Vagina (tissue), 2 donors: ENCODE results near the gene KRTAP5-5.

ENCODE experiments used
- POLR2A ChIP-seq, 2 donors: fragments of 450-650 bp; IDR thresholded peaks; one replicate each; pipeline ENCODE4 v1.6.1; 2017; ENCODE audit warnings: antibody characterized with exemption in 2 of 2, mild to moderate bottlenecking in 2 of 2, moderate library complexity in 2 of 2
- POLR2AphosphoS5 ChIP-seq, 2 donors: sonication (generic); formaldehyde crosslinking; IDR thresholded peaks; one replicate each; pipeline ENCODE4 v1.9.0; 2017; ENCODE audit warnings: antibody characterized with exemption in 2 of 2, mild to moderate bottlenecking in 2 of 2, low read depth in 1 of 2; ENCODE audit not compliant: insufficient read depth in 1 of 2
- TF ChIP-seq, protein P1 (sequence below), 3 experiments: fragments of 450-650 bp in 2 of 3; fragments of 200-600 bp in 1 of 3; sonication (generic) in 1 of 3; IDR thresholded peaks; one replicate each; pipeline ENCODE4 v1.5.1; 2017 to 2019; ENCODE audit warnings: antibody characterized with exemption in 3 of 3, mild to moderate bottlenecking in 2 of 3, moderate library complexity in 2 of 3

DNA sequence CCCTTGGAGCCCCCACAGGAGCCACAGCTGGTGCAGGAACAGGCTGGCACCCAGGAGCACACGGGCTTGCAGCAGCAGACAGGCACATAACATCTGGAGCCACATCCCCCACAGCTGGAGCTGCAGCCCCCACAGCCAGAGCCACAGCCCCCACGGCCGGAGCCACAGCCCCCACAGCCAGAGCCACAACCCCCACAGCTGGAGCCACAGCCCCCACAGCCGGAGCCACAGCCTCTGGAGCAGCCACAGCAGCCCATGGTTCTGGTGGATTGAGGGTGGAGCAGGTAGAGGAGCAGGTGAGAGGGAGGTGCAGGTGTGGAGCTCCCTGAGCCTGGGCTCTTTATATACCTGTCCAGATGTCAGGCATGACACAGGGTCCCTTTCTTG is 31.6 kb upstream of the KRTAP5-5 start, which contains the start of gene KRTAP5-2:
- TF ChIP-seq, protein P1, sequence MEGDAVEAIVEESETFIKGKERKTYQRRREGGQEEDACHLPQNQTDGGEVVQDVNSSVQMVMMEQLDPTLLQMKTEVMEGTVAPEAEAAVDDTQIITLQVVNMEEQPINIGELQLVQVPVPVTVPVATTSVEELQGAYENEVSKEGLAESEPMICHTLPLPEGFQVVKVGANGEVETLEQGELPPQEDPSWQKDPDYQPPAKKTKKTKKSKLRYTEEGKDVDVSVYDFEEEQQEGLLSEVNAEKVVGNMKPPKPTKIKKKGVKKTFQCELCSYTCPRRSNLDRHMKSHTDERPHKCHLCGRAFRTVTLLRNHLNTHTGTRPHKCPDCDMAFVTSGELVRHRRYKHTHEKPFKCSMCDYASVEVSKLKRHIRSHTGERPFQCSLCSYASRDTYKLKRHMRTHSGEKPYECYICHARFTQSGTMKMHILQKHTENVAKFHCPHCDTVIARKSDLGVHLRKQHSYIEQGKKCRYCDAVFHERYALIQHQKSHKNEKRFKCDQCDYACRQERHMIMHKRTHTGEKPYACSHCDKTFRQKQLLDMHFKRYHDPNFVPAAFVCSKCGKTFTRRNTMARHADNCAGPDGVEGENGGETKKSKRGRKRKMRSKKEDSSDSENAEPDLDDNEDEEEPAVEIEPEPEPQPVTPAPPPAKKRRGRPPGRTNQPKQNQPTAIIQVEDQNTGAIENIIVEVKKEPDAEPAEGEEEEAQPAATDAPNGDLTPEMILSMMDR (IDR thresholded peaks at IDR 0.05) = no peak
- TF ChIP-seq POLR2A (IDR thresholded peaks at IDR 0.05) = no peak
- no peak for TF ChIP-seq POLR2AphosphoS5 (IDR thresholded peaks at IDR 0.05; ENCODE audit: insufficient read depth in 1 of 2, low read depth in 1 of 2)
